AG08395 (cell line): Measurements from ENCODE around the gene MFAP4.

Experiments
- DNase-seq: peaks from one replicate; pipeline ENCODE4 v3.0.0; 2012; ENCODE audit warnings: mixed read lengths, low spot score

Gene MFAP4

DNA sequence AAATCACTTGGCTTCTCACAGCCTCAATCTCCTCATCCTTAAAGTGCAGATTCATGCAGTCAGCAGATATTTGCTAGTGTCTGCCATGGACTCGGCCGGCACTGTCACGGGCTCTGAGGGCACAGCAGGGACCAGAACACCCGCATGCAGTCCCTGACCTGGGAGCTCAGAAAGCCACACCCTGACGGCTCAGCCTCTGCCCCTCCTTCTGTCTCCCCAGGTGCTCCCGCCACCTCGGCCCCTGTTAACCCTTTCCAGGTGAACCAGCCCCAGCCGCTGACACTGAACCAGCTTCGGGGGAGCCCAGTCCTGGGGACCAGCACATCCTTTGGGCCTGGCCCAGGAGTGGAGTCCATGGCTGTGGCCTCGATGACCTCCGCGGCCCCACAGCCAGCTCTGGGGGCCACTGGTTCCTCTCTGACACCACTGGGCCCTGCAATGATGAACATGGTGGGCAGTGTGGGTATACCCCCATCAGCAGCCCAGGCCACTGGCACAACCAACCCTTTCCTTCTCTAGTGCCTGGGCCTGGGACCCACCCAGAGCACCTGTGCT, 53.2 kb downstream of the MFAP4 start:
- no peak for DNase-seq
